H9 (cell line): ENCODE measurements around the gene MICU1. TPM values are rescaled to one million over a fixed set of nuclear protein-coding genes. Genes with fewer than 3 reads are reported as not detected.

Experiments
- DNase-seq: peaks from one replicate; pipeline ENCODE4 v3.0.0-alpha.2; 2017
- H2AFZ ChIP-seq: one replicate; pipeline ENCODE4 v1.6.1; 2013; ENCODE audit warnings: mild to moderate bottlenecking, low read length, control low read depth, moderate library complexity
- H2AK5ac ChIP-seq: 2 replicates; pipeline ENCODE4 v1.6.1; 2013; ENCODE audit warnings: low read length, control low read depth, mixed read lengths; ENCODE audit not compliant: insufficient read length
- H2BK120ac ChIP-seq: one replicate; pipeline ENCODE4 v1.6.1; 2013; ENCODE audit warnings: low read depth, mild to moderate bottlenecking, low read length, control low read depth, inconsistent platforms; ENCODE audit not compliant: poor library complexity, severe bottlenecking
- H2BK12ac ChIP-seq: 2 replicates; pipeline ENCODE4 v1.6.1; 2013; ENCODE audit warnings: low read length, control low read depth, mixed read lengths, low read depth; ENCODE audit not compliant: insufficient read length
- H2BK15ac ChIP-seq: 2 replicates; pipeline ENCODE4 v1.6.1; 2013; ENCODE audit warnings: low read depth, low read length, control low read depth
- H2BK20ac ChIP-seq: one replicate; pipeline ENCODE4 v1.6.1; 2013; ENCODE audit warnings: low read depth, mild to moderate bottlenecking, low read length, control low read depth, inconsistent platforms; ENCODE audit not compliant: poor library complexity, severe bottlenecking
- H2BK5ac ChIP-seq: 2 replicates; pipeline ENCODE4 v1.6.1; 2013; ENCODE audit warnings: low read length, control low read depth, mixed read lengths; ENCODE audit not compliant: insufficient read length
- H3K14ac ChIP-seq: 2 replicates; pipeline ENCODE4 v1.6.1; 2013; ENCODE audit warnings: low read length, control low read depth; ENCODE audit not compliant: insufficient read depth
- H3K18ac ChIP-seq: 2 replicates; pipeline ENCODE4 v1.6.1; 2013; ENCODE audit warnings: low read depth, mild to moderate bottlenecking, mixed read lengths, low read length, control low read depth; ENCODE audit not compliant: insufficient read length
- H3K23ac ChIP-seq: 2 replicates; pipeline ENCODE4 v1.6.1; 2013; ENCODE audit warnings: low read length, control low read depth, mixed read lengths, low read depth; ENCODE audit not compliant: insufficient read length
- H3K23me2 ChIP-seq: 2 replicates; pipeline ENCODE4 v1.6.1; 2013; ENCODE audit warnings: low read depth, mild to moderate bottlenecking, mixed read lengths, low read length, control low read depth; ENCODE audit not compliant: insufficient read length, poor library complexity, severe bottlenecking
- H3K27ac ChIP-seq: 2 replicates; pipeline ENCODE4 v1.5.1; 2013; ENCODE audit warnings: low read length, control low read depth, mixed read lengths, low read depth; ENCODE audit not compliant: insufficient read length
- H3K27me3 ChIP-seq: 2 replicates; pipeline ENCODE4 v1.6.1; 2013; ENCODE audit warnings: low read length, control low read depth, inconsistent platforms; ENCODE audit not compliant: insufficient read depth
- H3K4ac ChIP-seq: 2 replicates; pipeline ENCODE4 v1.6.1; 2013; ENCODE audit warnings: low read depth, mild to moderate bottlenecking, control low read depth, inconsistent platforms, low read length, moderate library complexity
- H3K4me1 ChIP-seq: 2 replicates; pipeline ENCODE4 v1.6.1; 2013; ENCODE audit warnings: low read length, control low read depth, inconsistent platforms; ENCODE audit not compliant: insufficient read depth
- H3K4me2 ChIP-seq: 2 replicates; pipeline ENCODE4 v1.6.1; 2013; ENCODE audit warnings: low read length, control low read depth, mixed read lengths; ENCODE audit not compliant: insufficient read length, insufficient read depth
- H3K56ac ChIP-seq: 2 replicates; pipeline ENCODE4 v1.6.1; 2013; ENCODE audit warnings: low read depth, mild to moderate bottlenecking, mixed read lengths, low read length, control low read depth; ENCODE audit not compliant: insufficient read length
- H3K79me1 ChIP-seq: 2 replicates; pipeline ENCODE4 v1.6.1; 2013; ENCODE audit warnings: low read depth, mild to moderate bottlenecking, moderate library complexity, low read length, control low read depth, inconsistent platforms; ENCODE audit not compliant: insufficient read depth, poor library complexity, severe bottlenecking
- H3K79me2 ChIP-seq: 2 replicates; pipeline ENCODE4 v1.6.1; 2013; ENCODE audit warnings: low read length, control low read depth, inconsistent platforms; ENCODE audit not compliant: insufficient read depth
- H3K9ac ChIP-seq: 2 replicates; pipeline ENCODE4 v1.6.1; 2013; ENCODE audit warnings: low read length, control low read depth, mixed read lengths; ENCODE audit not compliant: insufficient read length; ENCODE audit errors: extremely low read depth
- H3K9me3 ChIP-seq: one replicate; pipeline ENCODE4 v1.6.1; 2013; ENCODE audit warnings: low read depth, low read length, inconsistent platforms; ENCODE audit not compliant: control insufficient read depth
- H3T11ph ChIP-seq: one replicate; pipeline ENCODE4 v1.6.1; 2013; ENCODE audit warnings: mild to moderate bottlenecking, low read length, control low read depth, inconsistent platforms
- H4K20me1 ChIP-seq: one replicate; pipeline ENCODE4 v1.6.1; 2013; ENCODE audit not compliant: control insufficient read depth, insufficient read length, insufficient read depth
- H4K5ac ChIP-seq: 2 replicates; pipeline ENCODE4 v1.6.1; 2013; ENCODE audit warnings: low read depth, mild to moderate bottlenecking, mixed read lengths, low read length, control low read depth; ENCODE audit not compliant: insufficient read length
- H4K8ac ChIP-seq: replicated peaks from 2 replicates; pipeline ENCODE4 v1.6.1; 2013; ENCODE audit warnings: low read length, control low read depth, mixed read lengths, low read depth; ENCODE audit not compliant: insufficient read length
- H4K91ac ChIP-seq: 2 replicates; pipeline ENCODE4 v1.6.1; 2013; ENCODE audit warnings: low read depth, mild to moderate bottlenecking, moderate library complexity, mixed read lengths, low read length, control low read depth; ENCODE audit not compliant: insufficient read length
- H3K27ac Mint-ChIP-seq, 3 experiments: 2 replicates in 2 of 3; 3 replicates in 1 of 3; pipeline ENCODE4 v1.8.0; 2020 to 2021; ENCODE audit warnings: mixed read lengths in 3 of 3, mild to moderate bottlenecking in 1 of 3, moderate library complexity in 1 of 3
- H3K27me3 Mint-ChIP-seq: 2 replicates; pipeline ENCODE4 v1.8.0; 2021; ENCODE audit warnings: low read depth, mild to moderate bottlenecking, moderate library complexity, mixed read lengths
- H3K36me3 Mint-ChIP-seq, 3 experiments: 2 replicates in 2 of 3; 3 replicates in 1 of 3; pipeline ENCODE4 v1.8.0; 2020 to 2021; ENCODE audit warnings: low read depth in 3 of 3, mixed read lengths in 3 of 3; ENCODE audit not compliant: insufficient read depth in 1 of 3
- H3K4me1 Mint-ChIP-seq, 2 experiments: 2 replicates each; pipeline ENCODE4 v1.8.0; 2020; ENCODE audit warnings: mixed read lengths in 2 of 2
- H3K4me3 Mint-ChIP-seq, 2 experiments: 2 replicates in 1 of 2; 3 replicates in 1 of 2; pipeline ENCODE4 v1.8.0; 2020 to 2021; ENCODE audit warnings: mild to moderate bottlenecking in 2 of 2, mixed read lengths in 2 of 2, moderate library complexity in 1 of 2
- H3K9me3 Mint-ChIP-seq, 2 experiments: 2 replicates in 1 of 2; 3 replicates in 1 of 2; pipeline ENCODE4 v1.8.0; 2020; ENCODE audit warnings: mild to moderate bottlenecking in 2 of 2, mixed read lengths in 2 of 2, moderate library complexity in 1 of 2
- total RNA-seq: library from RNA; stranded (reverse); gene quantifications from 2 replicates; pipeline ENCODE4 v1.2.1, GENCODE V29; 2021
- TF ChIP-seq, protein P1 (sequence below): fragments of 200-600 bp; sonication (generic); conservative IDR thresholded peaks from 3 replicates; pipeline ENCODE4 v1.8.0; 2021; ENCODE audit warnings: antibody characterized with exemption, mild to moderate bottlenecking

Gene MICU1
- total RNA-seq, 1 experiment from 2014 or later, result 33.2 TPM

GRCh38 chr10:72660220-72660619 lies 34.3 kb upstream of the MICU1 start:
- no peak overlapping the region for H3K4ac ChIP-seq
- TF ChIP-seq, protein P1, sequence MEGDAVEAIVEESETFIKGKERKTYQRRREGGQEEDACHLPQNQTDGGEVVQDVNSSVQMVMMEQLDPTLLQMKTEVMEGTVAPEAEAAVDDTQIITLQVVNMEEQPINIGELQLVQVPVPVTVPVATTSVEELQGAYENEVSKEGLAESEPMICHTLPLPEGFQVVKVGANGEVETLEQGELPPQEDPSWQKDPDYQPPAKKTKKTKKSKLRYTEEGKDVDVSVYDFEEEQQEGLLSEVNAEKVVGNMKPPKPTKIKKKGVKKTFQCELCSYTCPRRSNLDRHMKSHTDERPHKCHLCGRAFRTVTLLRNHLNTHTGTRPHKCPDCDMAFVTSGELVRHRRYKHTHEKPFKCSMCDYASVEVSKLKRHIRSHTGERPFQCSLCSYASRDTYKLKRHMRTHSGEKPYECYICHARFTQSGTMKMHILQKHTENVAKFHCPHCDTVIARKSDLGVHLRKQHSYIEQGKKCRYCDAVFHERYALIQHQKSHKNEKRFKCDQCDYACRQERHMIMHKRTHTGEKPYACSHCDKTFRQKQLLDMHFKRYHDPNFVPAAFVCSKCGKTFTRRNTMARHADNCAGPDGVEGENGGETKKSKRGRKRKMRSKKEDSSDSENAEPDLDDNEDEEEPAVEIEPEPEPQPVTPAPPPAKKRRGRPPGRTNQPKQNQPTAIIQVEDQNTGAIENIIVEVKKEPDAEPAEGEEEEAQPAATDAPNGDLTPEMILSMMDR, result no peak
- no peaks in the 10 kb centered on the region for H3K79me1 ChIP-seq
- no peak overlapping the region for H3K27ac ChIP-seq
- H3K4me1 ChIP-seq, result peaks cover 2% of the 10 kb centered on the region; the same call in 1 of the 2 replicates
- no peak overlapping the region for H4K8ac ChIP-seq
- Mint-ChIP-seq H3K27me3 (no peaks in the 10 kb centered on the region), H3K27ac (no peak overlapping the region), H3K4me3 (no peak overlapping the region), H3K4me1 (peaks cover 4 to 11% of the 10 kb centered on the region in 2 experiments), H3K36me3 (no peaks in the 10 kb centered on the region), H3K9me3 (peaks cover 0 to 3% of the 10 kb centered on the region in 2 experiments; a peak in 1 of 5 replicates)
- no peaks in the 10 kb centered on the region for H3K23me2 ChIP-seq
- no peak overlapping the region for H3K9ac ChIP-seq
- no peak overlapping the region for H3K14ac ChIP-seq
- H4K5ac ChIP-seq, result no peak overlapping the region
- H3K79me2 ChIP-seq, result no peaks in the 10 kb centered on the region
- DNase-seq, result no peak
- no peak overlapping the region for H3K23ac ChIP-seq
- H2AK5ac ChIP-seq, result no peak overlapping the region
- no peak overlapping the region for H4K91ac ChIP-seq
- no peaks in the 10 kb centered on the region for H3K27me3 ChIP-seq
- H3T11ph ChIP-seq, result no peak overlapping the region
- H2BK12ac ChIP-seq, result no peak overlapping the region
- H2BK15ac ChIP-seq, result no peak overlapping the region
- H4K20me1 ChIP-seq, result no peaks in the 10 kb centered on the region
- H3K4me2 ChIP-seq, result no peak overlapping the region
- H2BK120ac ChIP-seq, result no peak overlapping the region
- H3K9me3 ChIP-seq, result no peaks in the 10 kb centered on the region
- no peak overlapping the region for H2AFZ ChIP-seq
- no peak overlapping the region for H3K56ac ChIP-seq
- H3K18ac ChIP-seq, result no peak overlapping the region
- no peak overlapping the region for H2BK5ac ChIP-seq
- H2BK20ac ChIP-seq, result no peak overlapping the region
